Stimulated activated CD4-positive, alpha-beta T cell treated with anti-CD3 and anti-CD28 coated beads, TNF-alpha, amount 100 ng/mL, for 4 hours (primary cell): ENCODE measurements around the gene PRPF18.

Source experiments
- DNase-seq, 3 experiments: peaks; one replicate each; pipeline ENCODE4 v3.0.0-alpha.2; 2020; ENCODE audit warnings: low read depth in 3 of 3

Gene PRPF18

GRCh38 chr10:13604357-13605040 lies 17.7 kb downstream of the PRPF18 start:
- DNase-seq = no peak

DNA sequence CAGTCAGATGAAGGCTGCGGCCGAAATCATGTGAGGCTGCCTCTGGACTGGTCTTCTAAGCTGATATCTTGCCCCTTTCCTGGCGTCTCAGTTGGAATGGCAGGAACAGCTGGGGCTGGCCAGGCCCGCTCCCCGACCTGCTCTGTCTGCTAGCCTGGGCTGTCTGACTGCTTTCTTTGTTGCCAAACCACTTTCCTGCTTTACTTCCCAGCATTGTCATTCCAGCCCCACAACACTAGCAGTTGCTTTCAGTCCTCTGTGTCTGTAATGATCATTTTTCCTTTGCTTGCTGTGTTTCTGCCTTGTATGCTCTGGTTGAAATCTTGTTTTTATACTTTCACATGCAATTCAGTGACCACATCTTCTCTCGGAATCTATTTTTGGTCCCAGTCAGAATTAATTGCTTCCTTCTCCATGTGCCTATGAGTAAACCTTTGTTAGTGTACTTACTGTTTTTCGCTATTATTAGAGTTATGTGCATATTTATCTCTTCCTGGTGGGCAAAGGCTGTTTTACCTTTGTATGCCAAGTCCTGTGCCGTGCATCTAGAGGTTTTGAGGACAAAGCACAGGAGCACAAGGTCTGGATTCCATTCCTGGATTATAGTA lies 21.6 kb downstream of the PRPF18 start:
- DNase-seq = no peak

- no peak for DNase-seq
Observed at GRCh38 chr10:13612654-13613373, 26.0 kb downstream of the PRPF18 start.

DNA sequence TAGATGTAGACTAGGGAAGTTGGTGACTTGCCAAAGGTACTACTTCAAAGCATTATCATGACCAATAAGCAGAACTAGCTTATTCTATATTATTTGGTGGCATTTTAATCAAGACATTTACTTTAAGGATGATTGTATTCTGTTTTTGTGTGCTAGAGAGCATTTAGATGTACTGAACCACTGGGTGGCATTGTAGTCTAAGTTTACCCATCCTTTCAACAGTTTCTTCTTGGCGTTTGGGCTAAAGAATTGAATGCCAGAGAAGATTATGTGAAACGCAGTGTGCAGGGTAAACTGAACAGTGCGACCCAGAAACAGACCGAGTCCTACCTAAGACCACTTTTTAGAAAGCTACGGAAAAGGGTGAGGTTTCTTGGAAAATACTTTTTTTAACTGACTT lies 26.8 kb downstream of the PRPF18 start:
- DNase-seq = no peak

GRCh38 chr10:13614530-13615332 lies 28.0 kb downstream of the PRPF18 start:
- DNase-seq = no peak

- no peak for DNase-seq
Observed at GRCh38 chr10:13615650-13616300, 29.0 kb downstream of the PRPF18 start.

GRCh38 chr10:13617116-13617515 lies 30.4 kb downstream of the PRPF18 start:
- no peak for DNase-seq

- no peak for DNase-seq
Observed at GRCh38 chr10:13621931-13622330, 35.2 kb downstream of the PRPF18 start.

- no peak for DNase-seq
Observed at GRCh38 chr10:13624630-13625029, 37.9 kb downstream of the PRPF18 start.

DNA sequence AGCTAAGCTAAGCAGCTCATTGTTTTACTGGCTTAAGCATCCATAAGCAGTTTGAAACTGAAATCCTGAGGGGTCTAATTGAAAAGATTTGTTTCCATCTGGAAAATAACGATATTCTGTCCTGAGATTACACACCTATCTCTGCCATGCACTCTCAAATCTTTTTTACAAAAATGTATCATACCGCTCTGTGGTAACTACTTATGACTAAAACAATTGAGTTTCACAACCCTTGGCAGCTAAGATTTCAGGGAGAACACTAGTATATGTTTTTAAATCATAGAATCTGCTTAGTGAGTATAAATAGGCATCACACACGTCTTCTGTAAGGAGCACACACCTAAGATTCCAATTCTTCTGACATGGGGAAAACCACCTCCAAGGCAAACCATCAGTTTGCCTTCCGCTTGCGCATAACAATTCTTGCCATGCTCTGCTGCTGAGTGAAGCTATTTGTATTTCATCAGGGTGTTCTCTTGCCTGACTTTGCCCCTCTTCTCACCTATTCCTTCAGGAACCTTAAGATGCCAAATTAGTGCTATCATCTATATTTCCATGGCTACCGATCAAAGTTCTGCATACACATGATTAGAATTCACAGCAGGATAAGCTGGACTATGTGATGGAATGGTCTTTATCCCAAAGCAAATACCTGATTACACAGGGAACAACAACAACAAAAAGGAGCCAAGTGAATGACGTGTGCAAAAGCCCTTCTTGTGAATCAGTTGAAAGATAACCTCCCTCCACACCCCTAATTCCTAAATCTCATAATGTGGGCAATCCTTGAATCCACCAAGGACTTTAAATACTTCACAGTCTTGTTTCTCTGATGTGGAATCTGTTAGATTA lies 40.9 kb downstream of the PRPF18 start:
- DNase-seq = no peak

- DNase-seq = no peak
Observed at GRCh38 chr10:13628661-13629060, 41.9 kb downstream of the PRPF18 start.

- no peak for DNase-seq
Observed at GRCh38 chr10:13629116-13629515, 42.4 kb downstream of the PRPF18 start.

GRCh38 chr10:13630231-13630630 lies 43.5 kb downstream of the PRPF18 start:
- no peak for DNase-seq

DNA sequence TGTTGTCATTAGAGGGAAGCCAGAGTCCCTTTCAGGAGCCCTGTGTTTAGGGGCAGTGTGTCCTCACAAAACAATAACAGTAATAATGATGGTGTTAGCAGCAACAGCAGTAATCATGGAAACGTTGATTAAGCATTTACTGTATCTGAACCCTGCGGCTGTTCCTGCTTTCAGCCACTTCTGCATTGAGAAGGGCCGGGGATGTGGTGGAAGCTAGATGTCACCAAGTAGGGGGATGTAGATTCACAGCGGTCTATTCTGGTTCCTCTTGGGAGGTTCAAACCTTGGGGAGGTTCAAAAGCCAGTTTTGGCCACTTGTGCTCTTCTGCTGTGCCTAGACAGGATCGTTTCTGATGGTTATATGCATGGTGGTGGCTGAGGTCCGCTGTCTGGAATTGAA lies 44.8 kb downstream of the PRPF18 start:
- no peak for DNase-seq

- DNase-seq = no peak
Observed at GRCh38 chr10:13632440-13632839, 45.7 kb downstream of the PRPF18 start.

GRCh38 chr10:13632884-13633440 lies 46.2 kb downstream of the PRPF18 start:
- DNase-seq = no peak

DNA sequence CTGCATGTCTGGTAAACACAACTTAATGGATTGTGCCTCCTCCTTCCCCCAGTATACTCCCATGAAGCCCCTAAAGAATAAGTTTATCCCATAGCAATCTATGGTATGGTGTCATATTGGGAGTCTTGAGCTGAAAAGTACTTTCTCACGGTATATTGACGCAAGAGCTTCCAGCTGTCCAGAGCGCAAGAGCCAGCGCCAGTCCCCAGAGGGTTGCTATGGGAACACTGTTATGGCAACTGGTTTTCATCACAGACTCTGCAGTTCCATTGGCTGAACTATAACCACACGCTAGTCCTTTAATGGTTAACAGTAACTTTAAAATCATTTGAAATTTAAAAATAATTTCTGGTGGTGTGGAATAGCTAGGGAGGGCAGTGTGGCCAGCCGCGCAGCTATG lies 46.9 kb downstream of the PRPF18 start:
- no peak for DNase-seq

DNA sequence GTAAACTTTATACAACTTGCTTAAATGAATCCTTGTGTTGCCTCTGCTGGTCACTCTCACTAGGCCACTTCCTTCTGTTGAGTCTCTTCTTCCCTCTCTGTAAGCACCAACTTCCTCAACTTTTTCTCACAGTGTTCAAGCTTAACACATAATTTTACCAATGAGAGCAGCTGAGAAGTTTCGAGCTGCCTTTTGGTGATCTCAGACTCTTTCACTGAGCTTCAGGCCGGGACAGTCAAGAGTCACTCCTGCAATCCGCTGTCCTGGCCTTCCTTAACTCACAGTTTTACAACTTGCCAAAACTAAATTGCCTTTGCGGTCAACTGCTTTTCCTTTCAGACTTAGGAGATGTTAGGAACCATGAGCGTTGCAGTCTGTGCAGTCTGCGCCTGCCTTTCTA lies 47.4 kb downstream of the PRPF18 start:
- DNase-seq = no peak

- DNase-seq = no peak
Observed at GRCh38 chr10:13636776-13637175, 50.0 kb downstream of the PRPF18 start.

GRCh38 chr10:13637303-13637856 lies 50.6 kb downstream of the PRPF18 start:
- DNase-seq = no peak
